H9 (cell line): ENCODE results near the gene IL1RAP. TPM values are rescaled to one million over a fixed set of nuclear protein-coding genes. Genes with fewer than 3 reads are reported as not detected.
"Not testable (repeated sequence)": the region's sequence is repeated elsewhere in the genome, so short reads cannot be mapped to it uniquely, and the experiment has no call there.

Source experiments
- DNase-seq: peaks from one replicate; pipeline ENCODE4 v3.0.0-alpha.2; 2017
- H2AFZ ChIP-seq: one replicate; pipeline ENCODE4 v1.6.1; 2013; ENCODE audit warnings: mild to moderate bottlenecking, low read length, control low read depth, moderate library complexity
- H2AK5ac ChIP-seq: 2 replicates; pipeline ENCODE4 v1.6.1; 2013; ENCODE audit warnings: low read length, control low read depth, mixed read lengths; ENCODE audit not compliant: insufficient read length
- H2BK120ac ChIP-seq: one replicate; pipeline ENCODE4 v1.6.1; 2013; ENCODE audit warnings: low read depth, mild to moderate bottlenecking, low read length, control low read depth, inconsistent platforms; ENCODE audit not compliant: poor library complexity, severe bottlenecking
- H2BK12ac ChIP-seq: 2 replicates; pipeline ENCODE4 v1.6.1; 2013; ENCODE audit warnings: low read length, control low read depth, mixed read lengths, low read depth; ENCODE audit not compliant: insufficient read length
- H2BK15ac ChIP-seq: 2 replicates; pipeline ENCODE4 v1.6.1; 2013; ENCODE audit warnings: low read depth, low read length, control low read depth
- H2BK20ac ChIP-seq: one replicate; pipeline ENCODE4 v1.6.1; 2013; ENCODE audit warnings: low read depth, mild to moderate bottlenecking, low read length, control low read depth, inconsistent platforms; ENCODE audit not compliant: poor library complexity, severe bottlenecking
- H2BK5ac ChIP-seq: 2 replicates; pipeline ENCODE4 v1.6.1; 2013; ENCODE audit warnings: low read length, control low read depth, mixed read lengths; ENCODE audit not compliant: insufficient read length
- H3K14ac ChIP-seq: 2 replicates; pipeline ENCODE4 v1.6.1; 2013; ENCODE audit warnings: low read length, control low read depth; ENCODE audit not compliant: insufficient read depth
- H3K18ac ChIP-seq: 2 replicates; pipeline ENCODE4 v1.6.1; 2013; ENCODE audit warnings: low read depth, mild to moderate bottlenecking, mixed read lengths, low read length, control low read depth; ENCODE audit not compliant: insufficient read length
- H3K23ac ChIP-seq: 2 replicates; pipeline ENCODE4 v1.6.1; 2013; ENCODE audit warnings: low read length, control low read depth, mixed read lengths, low read depth; ENCODE audit not compliant: insufficient read length
- H3K23me2 ChIP-seq: 2 replicates; pipeline ENCODE4 v1.6.1; 2013; ENCODE audit warnings: low read depth, mild to moderate bottlenecking, mixed read lengths, low read length, control low read depth; ENCODE audit not compliant: insufficient read length, poor library complexity, severe bottlenecking
- H3K27ac ChIP-seq: 2 replicates; pipeline ENCODE4 v1.5.1; 2013; ENCODE audit warnings: low read length, control low read depth, mixed read lengths, low read depth; ENCODE audit not compliant: insufficient read length
- H3K27me3 ChIP-seq: 2 replicates; pipeline ENCODE4 v1.6.1; 2013; ENCODE audit warnings: low read length, control low read depth, inconsistent platforms; ENCODE audit not compliant: insufficient read depth
- H3K4ac ChIP-seq: 2 replicates; pipeline ENCODE4 v1.6.1; 2013; ENCODE audit warnings: low read depth, mild to moderate bottlenecking, control low read depth, inconsistent platforms, low read length, moderate library complexity
- H3K4me1 ChIP-seq: 2 replicates; pipeline ENCODE4 v1.6.1; 2013; ENCODE audit warnings: low read length, control low read depth, inconsistent platforms; ENCODE audit not compliant: insufficient read depth
- H3K4me2 ChIP-seq: 2 replicates; pipeline ENCODE4 v1.6.1; 2013; ENCODE audit warnings: low read length, control low read depth, mixed read lengths; ENCODE audit not compliant: insufficient read length, insufficient read depth
- H3K56ac ChIP-seq: 2 replicates; pipeline ENCODE4 v1.6.1; 2013; ENCODE audit warnings: low read depth, mild to moderate bottlenecking, mixed read lengths, low read length, control low read depth; ENCODE audit not compliant: insufficient read length
- H3K79me1 ChIP-seq: 2 replicates; pipeline ENCODE4 v1.6.1; 2013; ENCODE audit warnings: low read depth, mild to moderate bottlenecking, moderate library complexity, low read length, control low read depth, inconsistent platforms; ENCODE audit not compliant: insufficient read depth, poor library complexity, severe bottlenecking
- H3K79me2 ChIP-seq: 2 replicates; pipeline ENCODE4 v1.6.1; 2013; ENCODE audit warnings: low read length, control low read depth, inconsistent platforms; ENCODE audit not compliant: insufficient read depth
- H3K9ac ChIP-seq: 2 replicates; pipeline ENCODE4 v1.6.1; 2013; ENCODE audit warnings: low read length, control low read depth, mixed read lengths; ENCODE audit not compliant: insufficient read length; ENCODE audit errors: extremely low read depth
- H3K9me3 ChIP-seq: one replicate; pipeline ENCODE4 v1.6.1; 2013; ENCODE audit warnings: low read depth, low read length, inconsistent platforms; ENCODE audit not compliant: control insufficient read depth
- H3T11ph ChIP-seq: one replicate; pipeline ENCODE4 v1.6.1; 2013; ENCODE audit warnings: mild to moderate bottlenecking, low read length, control low read depth, inconsistent platforms
- H4K20me1 ChIP-seq: one replicate; pipeline ENCODE4 v1.6.1; 2013; ENCODE audit not compliant: control insufficient read depth, insufficient read length, insufficient read depth
- H4K5ac ChIP-seq: 2 replicates; pipeline ENCODE4 v1.6.1; 2013; ENCODE audit warnings: low read depth, mild to moderate bottlenecking, mixed read lengths, low read length, control low read depth; ENCODE audit not compliant: insufficient read length
- H4K8ac ChIP-seq: replicated peaks from 2 replicates; pipeline ENCODE4 v1.6.1; 2013; ENCODE audit warnings: low read length, control low read depth, mixed read lengths, low read depth; ENCODE audit not compliant: insufficient read length
- H4K91ac ChIP-seq: 2 replicates; pipeline ENCODE4 v1.6.1; 2013; ENCODE audit warnings: low read depth, mild to moderate bottlenecking, moderate library complexity, mixed read lengths, low read length, control low read depth; ENCODE audit not compliant: insufficient read length
- H3K27ac Mint-ChIP-seq, 3 experiments: 2 replicates in 2 of 3; 3 replicates in 1 of 3; pipeline ENCODE4 v1.8.0; 2020 to 2021; ENCODE audit warnings: mixed read lengths in 3 of 3, mild to moderate bottlenecking in 1 of 3, moderate library complexity in 1 of 3
- H3K27me3 Mint-ChIP-seq: 2 replicates; pipeline ENCODE4 v1.8.0; 2021; ENCODE audit warnings: low read depth, mild to moderate bottlenecking, moderate library complexity, mixed read lengths
- H3K36me3 Mint-ChIP-seq, 3 experiments: 2 replicates in 2 of 3; 3 replicates in 1 of 3; pipeline ENCODE4 v1.8.0; 2020 to 2021; ENCODE audit warnings: low read depth in 3 of 3, mixed read lengths in 3 of 3; ENCODE audit not compliant: insufficient read depth in 1 of 3
- H3K4me1 Mint-ChIP-seq, 2 experiments: 2 replicates each; pipeline ENCODE4 v1.8.0; 2020; ENCODE audit warnings: mixed read lengths in 2 of 2
- H3K4me3 Mint-ChIP-seq, 2 experiments: 2 replicates in 1 of 2; 3 replicates in 1 of 2; pipeline ENCODE4 v1.8.0; 2020 to 2021; ENCODE audit warnings: mild to moderate bottlenecking in 2 of 2, mixed read lengths in 2 of 2, moderate library complexity in 1 of 2
- H3K9me3 Mint-ChIP-seq, 2 experiments: 2 replicates in 1 of 2; 3 replicates in 1 of 2; pipeline ENCODE4 v1.8.0; 2020; ENCODE audit warnings: mild to moderate bottlenecking in 2 of 2, mixed read lengths in 2 of 2, moderate library complexity in 1 of 2
- WGBS: extraction: QIAGEN DNeasy Blood & Tissue Kit; methylation state at CpG from one replicate; pipeline ENCODE4 v1.1.7; 2013; ENCODE audit warnings: missing lambda C conversion rate, low lambda C conversion rate, mixed read lengths; ENCODE audit not compliant: insufficient read length; ENCODE audit errors: extremely low coverage; 5-methylcytosine and 5-hydroxymethylcytosine counted together
- total RNA-seq: library from RNA; stranded (reverse); gene quantifications from 2 replicates; pipeline ENCODE4 v1.2.1, GENCODE V29; 2021
- TF ChIP-seq, protein P1 (sequence below): fragments of 200-600 bp; sonication (generic); conservative IDR thresholded peaks from 3 replicates; pipeline ENCODE4 v1.8.0; 2021; ENCODE audit warnings: antibody characterized with exemption, mild to moderate bottlenecking

Gene IL1RAP
- total RNA-seq, 1 experiment from 2014 or later: 4.6 TPM

DNA sequence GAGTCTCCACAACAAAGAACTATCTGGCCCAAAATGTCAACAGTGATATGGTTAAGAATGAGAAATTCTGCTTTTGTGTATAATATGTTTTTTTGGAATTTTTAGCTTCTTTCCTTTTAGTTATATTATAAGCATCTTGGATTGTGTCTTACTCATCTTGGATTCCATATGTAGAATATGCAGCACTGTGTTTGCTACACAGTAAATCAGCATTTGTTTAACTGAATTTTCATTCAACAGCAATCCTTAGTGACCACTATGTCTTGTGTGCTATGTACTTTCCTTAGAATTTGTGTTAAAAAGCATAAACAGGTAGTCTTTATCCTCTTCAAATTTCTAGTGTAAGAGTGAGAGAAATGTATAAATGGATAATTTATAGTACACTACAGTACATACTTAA is 46.0 kb upstream of the IL1RAP start:
- Histone ChIP-seq H3K14ac (no peak overlapping the region), H4K91ac (no peak overlapping the region), H3K4me1 (no peaks in the 10 kb centered on the region), H2BK20ac (no peak overlapping the region), H3K23me2 (no peaks in the 10 kb centered on the region), H3K27me3 (no peaks in the 10 kb centered on the region), H2BK120ac (no peak overlapping the region), H4K8ac (no peak overlapping the region), H3K79me1 (no peaks in the 10 kb centered on the region), H3T11ph (no peak overlapping the region), H4K20me1 (no peaks in the 10 kb centered on the region), H3K4me2 (no peak overlapping the region), H3K79me2 (no peaks in the 10 kb centered on the region), H3K9me3 (no peaks in the 10 kb centered on the region), H3K18ac (no peak overlapping the region), H3K56ac (no peak overlapping the region), H2BK15ac (no peak overlapping the region), H2AK5ac (no peak overlapping the region), H3K9ac (no peak overlapping the region), H4K5ac (no peak overlapping the region), H3K4ac (no peak overlapping the region), H2BK12ac (no peak overlapping the region), H3K23ac (no peak overlapping the region), H3K27ac (no peak overlapping the region), H2AFZ (no peak overlapping the region), H2BK5ac (no peak overlapping the region)
- Mint-ChIP-seq H3K27ac (no peak overlapping the region), H3K4me3 (no peak overlapping the region), H3K9me3 (peaks cover 8 to 13% of the 10 kb centered on the region in 2 experiments), H3K36me3 (peaks cover 2 to 13% (median 5%) of the 10 kb centered on the region in 3 experiments; a peak in 4 of 7 replicates), H3K4me1 (0 out of 4 replicates have a peak, but pooled peaks cover 3 to 4% of the 10 kb centered on the region in 2 experiments), H3K27me3 (no peaks in the 10 kb centered on the region)
- DNase-seq: no peak
- TF ChIP-seq, protein P1, sequence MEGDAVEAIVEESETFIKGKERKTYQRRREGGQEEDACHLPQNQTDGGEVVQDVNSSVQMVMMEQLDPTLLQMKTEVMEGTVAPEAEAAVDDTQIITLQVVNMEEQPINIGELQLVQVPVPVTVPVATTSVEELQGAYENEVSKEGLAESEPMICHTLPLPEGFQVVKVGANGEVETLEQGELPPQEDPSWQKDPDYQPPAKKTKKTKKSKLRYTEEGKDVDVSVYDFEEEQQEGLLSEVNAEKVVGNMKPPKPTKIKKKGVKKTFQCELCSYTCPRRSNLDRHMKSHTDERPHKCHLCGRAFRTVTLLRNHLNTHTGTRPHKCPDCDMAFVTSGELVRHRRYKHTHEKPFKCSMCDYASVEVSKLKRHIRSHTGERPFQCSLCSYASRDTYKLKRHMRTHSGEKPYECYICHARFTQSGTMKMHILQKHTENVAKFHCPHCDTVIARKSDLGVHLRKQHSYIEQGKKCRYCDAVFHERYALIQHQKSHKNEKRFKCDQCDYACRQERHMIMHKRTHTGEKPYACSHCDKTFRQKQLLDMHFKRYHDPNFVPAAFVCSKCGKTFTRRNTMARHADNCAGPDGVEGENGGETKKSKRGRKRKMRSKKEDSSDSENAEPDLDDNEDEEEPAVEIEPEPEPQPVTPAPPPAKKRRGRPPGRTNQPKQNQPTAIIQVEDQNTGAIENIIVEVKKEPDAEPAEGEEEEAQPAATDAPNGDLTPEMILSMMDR: no peak

DNA sequence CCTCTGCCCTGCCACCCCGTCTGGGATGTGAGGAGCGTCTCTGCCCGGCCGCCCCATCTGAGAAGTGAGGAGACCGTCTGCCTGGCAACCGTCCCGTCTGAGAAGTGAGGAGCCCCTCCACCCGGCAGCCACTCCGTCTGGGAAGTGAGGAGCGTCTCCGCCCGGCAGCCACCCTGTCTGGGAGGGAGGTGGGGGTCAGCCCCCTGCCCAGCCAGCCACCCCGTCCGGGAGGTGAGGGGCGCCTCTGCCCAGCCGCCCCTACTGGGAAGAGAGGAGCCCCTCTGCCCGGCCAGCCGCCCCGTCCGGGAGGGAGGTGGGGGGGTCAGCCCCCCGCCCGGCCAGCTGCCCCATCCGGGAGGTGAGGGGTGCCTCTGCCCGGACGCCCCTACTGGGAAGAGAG is 40.6 kb upstream of the IL1RAP start:
- H3K9ac ChIP-seq, H3K56ac ChIP-seq, H3K4ac ChIP-seq, H2BK15ac ChIP-seq, H3K14ac ChIP-seq, H2AK5ac ChIP-seq, DNase-seq, H3K9me3 ChIP-seq, H2AFZ ChIP-seq, H3K4me1 Mint-ChIP-seq, H2BK120ac ChIP-seq, H3K4me2 ChIP-seq, H3K27ac ChIP-seq, H3K4me1 ChIP-seq, H3K79me1 ChIP-seq, H2BK20ac ChIP-seq, H3K27me3 Mint-ChIP-seq, H2BK12ac ChIP-seq, H3K27me3 ChIP-seq, H4K20me1 ChIP-seq, H4K5ac ChIP-seq, H3T11ph ChIP-seq, H3K4me3 Mint-ChIP-seq, H3K18ac ChIP-seq, H3K27ac Mint-ChIP-seq, H4K8ac ChIP-seq, H3K23me2 ChIP-seq, H3K23ac ChIP-seq, H2BK5ac ChIP-seq, H3K79me2 ChIP-seq, H4K91ac ChIP-seq: not testable (repeated sequence)
- Mint-ChIP-seq H3K36me3 (peaks cover 2 to 13% (median 5%) of the 10 kb centered on the region in 3 experiments; a peak in 4 of 7 replicates), H3K9me3 (peaks cover 8 to 13% of the 10 kb centered on the region in 2 experiments)
- no CpG with 5 or more reads among the region's 25 CpGs for WGBS
